GM12873 (cell line): ENCODE measurements around the gene CIPC.

ENCODE experiments used
- CTCF ChIP-seq: IDR thresholded peaks from 2 replicates; pipeline ENCODE4 v1.5.1; 2012; ENCODE audit warnings: low read depth, mild to moderate bottlenecking, moderate library complexity, low read length, control low read depth; ENCODE audit not compliant: insufficient read depth; ENCODE audit errors: missing control alignments

The CIPC gene

DNA sequence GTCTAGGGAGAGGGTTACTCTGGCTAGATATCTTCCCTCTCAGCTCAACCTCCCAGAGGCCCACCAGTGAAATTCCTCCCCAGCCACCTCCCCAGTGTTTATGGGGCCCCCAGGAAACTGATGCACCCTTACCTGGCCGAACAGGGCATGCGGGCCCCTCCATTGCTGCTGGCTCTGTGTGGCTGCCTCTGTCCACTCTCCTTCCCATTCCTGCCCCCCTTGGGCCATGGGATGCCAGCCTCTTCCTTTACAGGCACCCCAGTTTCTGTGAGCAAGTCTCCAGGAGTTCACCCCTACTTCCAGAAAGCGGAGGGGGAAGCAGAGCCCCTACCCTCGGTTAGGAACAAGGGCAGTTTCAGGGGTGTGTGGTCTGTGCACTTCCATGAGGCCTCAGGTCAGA is 63.0 kb downstream of the CIPC start:
- no peak for TF ChIP-seq CTCF
